OCI-LY1 (cell line): ENCODE measurements around the gene UBTD2.

Experiments
- EZH2 ChIP-seq: fragments of 200-600 bp; sonication (generic), shearing (Covaris generic); IDR thresholded peaks from 2 replicates; pipeline ENCODE4 v1.8.0; 2017; ENCODE audit warnings: borderline replicate concordance, mixed run types, mild to moderate bottlenecking, antibody characterized with exemption, low read length, moderate library complexity, mixed read lengths
- TF ChIP-seq, protein P1 (sequence below): fragments of 200-600 bp; sonication (generic), shearing (Covaris generic); IDR thresholded peaks from 2 replicates; pipeline ENCODE4 v1.5.1; 2017; ENCODE audit warnings: mild to moderate bottlenecking, antibody characterized with exemption, low read length, moderate library complexity, mixed read lengths

DNA sequence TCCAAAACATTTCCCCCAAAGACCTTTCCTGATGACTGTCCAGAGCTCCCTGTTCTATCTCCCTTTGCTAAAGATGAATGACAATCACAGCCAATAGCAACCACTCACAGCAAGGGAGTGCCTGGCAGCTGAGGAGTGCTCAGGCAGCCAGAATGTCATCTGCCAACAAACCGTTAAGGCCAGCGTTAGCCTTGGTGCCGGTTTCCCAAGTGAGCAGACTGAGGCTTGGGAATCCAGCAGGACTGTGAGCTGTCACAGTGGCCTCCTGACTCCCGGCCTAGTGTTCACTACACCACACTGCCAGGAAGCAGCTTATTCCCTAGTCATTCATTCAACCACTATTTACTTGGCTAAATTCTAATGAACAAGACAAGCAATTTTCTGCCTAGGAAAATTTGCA is 120.2 kb downstream of the UBTD2 start:
- TF ChIP-seq, protein P1, sequence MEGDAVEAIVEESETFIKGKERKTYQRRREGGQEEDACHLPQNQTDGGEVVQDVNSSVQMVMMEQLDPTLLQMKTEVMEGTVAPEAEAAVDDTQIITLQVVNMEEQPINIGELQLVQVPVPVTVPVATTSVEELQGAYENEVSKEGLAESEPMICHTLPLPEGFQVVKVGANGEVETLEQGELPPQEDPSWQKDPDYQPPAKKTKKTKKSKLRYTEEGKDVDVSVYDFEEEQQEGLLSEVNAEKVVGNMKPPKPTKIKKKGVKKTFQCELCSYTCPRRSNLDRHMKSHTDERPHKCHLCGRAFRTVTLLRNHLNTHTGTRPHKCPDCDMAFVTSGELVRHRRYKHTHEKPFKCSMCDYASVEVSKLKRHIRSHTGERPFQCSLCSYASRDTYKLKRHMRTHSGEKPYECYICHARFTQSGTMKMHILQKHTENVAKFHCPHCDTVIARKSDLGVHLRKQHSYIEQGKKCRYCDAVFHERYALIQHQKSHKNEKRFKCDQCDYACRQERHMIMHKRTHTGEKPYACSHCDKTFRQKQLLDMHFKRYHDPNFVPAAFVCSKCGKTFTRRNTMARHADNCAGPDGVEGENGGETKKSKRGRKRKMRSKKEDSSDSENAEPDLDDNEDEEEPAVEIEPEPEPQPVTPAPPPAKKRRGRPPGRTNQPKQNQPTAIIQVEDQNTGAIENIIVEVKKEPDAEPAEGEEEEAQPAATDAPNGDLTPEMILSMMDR, result no peak
- no peak for TF ChIP-seq EZH2
